ENCODE data around the gene LRP6. TPM values are rescaled to one million over a fixed set of nuclear protein-coding genes. Genes with fewer than 3 reads are reported as not detected.

Gene LRP6
- total and polyA plus RNA-seq, 2 of the 8 experiments (the other 6 are each of a cell fraction or from before 2014, with no cell fraction given): 53.6 to 73.2 TPM

DNA sequence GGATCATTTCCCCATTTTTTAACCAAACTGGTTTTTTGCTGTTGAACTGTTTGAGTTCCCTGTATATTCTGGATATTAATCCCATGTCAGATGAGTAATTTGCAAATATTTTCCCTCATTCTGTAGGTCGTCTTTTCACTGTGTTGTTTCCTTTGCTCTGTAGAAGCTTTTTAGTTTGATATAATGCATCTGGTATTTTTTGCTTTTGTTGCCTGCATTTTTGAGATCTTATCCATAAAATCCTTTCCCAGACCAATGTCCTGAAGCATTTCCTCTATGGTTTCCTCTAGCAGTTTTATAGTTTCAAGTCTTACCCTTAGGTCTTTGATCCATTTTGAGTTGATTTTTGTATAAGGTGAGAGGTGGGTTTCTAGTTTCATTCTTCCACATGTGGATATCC, 71.3 kb downstream of the LRP6 start:
- Histone ChIP-seq H3K79me1 (ENCODE audit: low read depth, low read length) (peaks cover 3% of the 10 kb centered on the region; the same call in 1 of the 2 replicates), H3K27ac (ENCODE audit: low read depth, low read length) (no peak overlapping the region), H4K8ac (ENCODE audit: extremely low read depth, insufficient read depth, low read length) (no peak overlapping the region), H2BK20ac (ENCODE audit: low read length) (no peak overlapping the region), H3K27me3 (replicated peaks in 1 of 4; ENCODE audit: control insufficient read depth in 3 of 4, extremely low read depth in 1 of 4, insufficient read depth in 3 of 4, low read length in 3 of 4) (no peaks in the 10 kb centered on the region), H3K23ac (ENCODE audit: insufficient read length) (no peak overlapping the region), H3K4me3 (ENCODE audit: extremely low read depth in 1 of 4, insufficient read depth in 2 of 4, low read depth in 3 of 4, low read length in 4 of 4) (no peak overlapping the region), H3K79me2 (ENCODE audit: control insufficient read depth in 1 of 2, insufficient read depth in 2 of 2, low read length in 2 of 2) (peaks cover 0 to 64% of the 10 kb centered on the region in 2 experiments; a peak in 2 of 4 replicates), H4K5ac (ENCODE audit: insufficient read length, low read depth, low read length) (no peak overlapping the region), H3K56ac (replicated peaks; ENCODE audit: insufficient read length, low read depth, low read length) (no peak overlapping the region), H4K20me1 (replicated peaks in 1 of 2; ENCODE audit: control insufficient read depth in 1 of 2, insufficient read depth in 2 of 2, low read length in 2 of 2) (no peaks in the 10 kb centered on the region), H3K18ac (ENCODE audit: extremely low read depth, low read length) (no peak overlapping the region), H2AK5ac (ENCODE audit: low read depth, low read length) (no peak overlapping the region), H3K23me2 (ENCODE audit: low read depth, low read length) (no peaks in the 10 kb centered on the region), H3K4ac (replicated peaks; ENCODE audit: insufficient read length, low read depth, low read length) (no peak overlapping the region), H3K14ac (ENCODE audit: insufficient read length) (no peak overlapping the region), H2BK120ac (replicated peaks; ENCODE audit: low read depth, low read length) (no peak overlapping the region), H3K36me3 (ENCODE audit: control insufficient read depth in 2 of 4, insufficient read depth in 4 of 4, low read length in 3 of 4) (peaks cover 0 to 17% (median 5%) of the 10 kb centered on the region in 4 experiments; a peak in 3 of 8 replicates), H2BK5ac (ENCODE audit: low read depth, low read length) (no peak overlapping the region), H3K9ac (replicated peaks in 1 of 4; ENCODE audit: extremely low read depth in 1 of 4, low read depth in 3 of 4, low read length in 3 of 4) (no peak overlapping the region), H2AFZ (ENCODE audit: low read length) (no peak overlapping the region), H4K91ac (replicated peaks; ENCODE audit: insufficient read length, low read length) (no peak overlapping the region), H3K4me2 (ENCODE audit: insufficient read depth in 1 of 2, low read depth in 2 of 2, low read length in 2 of 2) (no peak overlapping the region), H3K4me1 (replicated peaks in 1 of 4; ENCODE audit: control insufficient read depth in 3 of 4, insufficient read depth in 4 of 4, low read length in 3 of 4) (no peaks in the 10 kb centered on the region), H2BK12ac (ENCODE audit: low read depth, low read length) (no peak overlapping the region), H3K9me3 (ENCODE audit: insufficient read depth in 2 of 2, low read depth in 1 of 2, low read length in 1 of 2) (no peaks in the 10 kb centered on the region), H2BK15ac (ENCODE audit: low read length) (no peak overlapping the region)
- DNase-seq (ENCODE audit: low read depth in 1 of 2, low spot score in 2 of 2) (no peak), FAIRE-seq (no peak)
- 93% methylated on average over 1 of the region's 1 CpG; no CpG with 5 or more reads in 1 of the 2 experiments for WGBS, 2 experiments (ENCODE audit: extremely low coverage in 1 of 2, insufficient coverage in 1 of 2, insufficient read length in 1 of 2, insufficient replicate concordance in 2 of 2, low coverage in 1 of 2, low lambda C conversion rate in 2 of 2, missing lambda C conversion rate in 1 of 2)
- CTCF ChIA-PET (ENCODE audit: partially characterized antibody): interaction anchor here (0.6 kb wide), 1 partner anchor 17 kb away, joined by 3 read pairs; no protein-coding TSS in a partner anchor
- POLR2A ChIA-PET (ENCODE audit: partially characterized antibody): interaction anchor here (0.6 to 1.6 kb wide), 2 partner anchors 11 to 26 kb away, joined by 3 to 4 read pairs; no protein-coding TSS in a partner anchor
- no peak for TF ChIP-seq CHD1 (IDR thresholded peaks at IDR 0.05; ENCODE audit: low read depth, low read length)
- no peak for TF ChIP-seq TAF7 (optimal IDR thresholded peaks at IDR 0.05; ENCODE audit: borderline replicate concordance, low read depth, low read length)
- TF ChIP-seq JUND (IDR thresholded peaks at IDR 0.05; ENCODE audit: low read length): no peak
- TF ChIP-seq, protein P1, sequence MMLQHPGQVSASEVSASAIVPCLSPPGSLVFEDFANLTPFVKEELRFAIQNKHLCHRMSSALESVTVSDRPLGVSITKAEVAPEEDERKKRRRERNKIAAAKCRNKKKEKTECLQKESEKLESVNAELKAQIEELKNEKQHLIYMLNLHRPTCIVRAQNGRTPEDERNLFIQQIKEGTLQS (IDR thresholded peaks at IDR 0.05; ENCODE audit: insufficient read depth, low read depth, low read length): no peak
- TF ChIP-seq BCL11A (IDR thresholded peaks at IDR 0.05; ENCODE audit: low read depth in 2 of 2, low read length in 2 of 2): no peak
- TF ChIP-seq CEBPB (IDR thresholded peaks at IDR 0.05; ENCODE audit: low read depth, low read length): no peak
- TF ChIP-seq POU5F1 (IDR thresholded peaks at IDR 0.05; ENCODE audit: low read depth, low read length): no peak
- no peak for TF ChIP-seq PHF8 (conservative IDR thresholded peaks at IDR 0.05; ENCODE audit: low read depth, low read length)
- TF ChIP-seq RFX5 (IDR thresholded peaks at IDR 0.05; ENCODE audit: borderline replicate concordance, low read depth, low read length): no peak
- TF ChIP-seq SAP30 (IDR thresholded peaks at IDR 0.05; ENCODE audit: insufficient read depth, insufficient replicate concordance, low read length): no peak
- TF ChIP-seq GTF2F1 (IDR thresholded peaks at IDR 0.05; ENCODE audit: borderline replicate concordance, low read depth, low read length): no peak
- TF ChIP-seq RXRA (IDR thresholded peaks at IDR 0.05; ENCODE audit: insufficient read depth, low read depth, low read length): no peak
- TF ChIP-seq EGR1 (IDR thresholded peaks at IDR 0.05; ENCODE audit: borderline replicate concordance, low read depth, low read length): no peak
- no peak for TF ChIP-seq ZNF274 (IDR thresholded peaks at IDR 0.05; ENCODE audit: borderline replicate concordance, extremely low read depth, low read length)

Measured in H1 (cell line).